Measurements from ENCODE around the gene TGFBR3L. TPM values are rescaled to one million over a fixed set of nuclear protein-coding genes. Genes with fewer than 3 reads are reported as not detected.

Gene TGFBR3L
- total and polyA plus RNA-seq, 10 of the 15 experiments (the other 5 are each of a cell fraction or from before 2014, with no cell fraction given), result 0.20 to 0.23 TPM; not detected in 8

DNA sequence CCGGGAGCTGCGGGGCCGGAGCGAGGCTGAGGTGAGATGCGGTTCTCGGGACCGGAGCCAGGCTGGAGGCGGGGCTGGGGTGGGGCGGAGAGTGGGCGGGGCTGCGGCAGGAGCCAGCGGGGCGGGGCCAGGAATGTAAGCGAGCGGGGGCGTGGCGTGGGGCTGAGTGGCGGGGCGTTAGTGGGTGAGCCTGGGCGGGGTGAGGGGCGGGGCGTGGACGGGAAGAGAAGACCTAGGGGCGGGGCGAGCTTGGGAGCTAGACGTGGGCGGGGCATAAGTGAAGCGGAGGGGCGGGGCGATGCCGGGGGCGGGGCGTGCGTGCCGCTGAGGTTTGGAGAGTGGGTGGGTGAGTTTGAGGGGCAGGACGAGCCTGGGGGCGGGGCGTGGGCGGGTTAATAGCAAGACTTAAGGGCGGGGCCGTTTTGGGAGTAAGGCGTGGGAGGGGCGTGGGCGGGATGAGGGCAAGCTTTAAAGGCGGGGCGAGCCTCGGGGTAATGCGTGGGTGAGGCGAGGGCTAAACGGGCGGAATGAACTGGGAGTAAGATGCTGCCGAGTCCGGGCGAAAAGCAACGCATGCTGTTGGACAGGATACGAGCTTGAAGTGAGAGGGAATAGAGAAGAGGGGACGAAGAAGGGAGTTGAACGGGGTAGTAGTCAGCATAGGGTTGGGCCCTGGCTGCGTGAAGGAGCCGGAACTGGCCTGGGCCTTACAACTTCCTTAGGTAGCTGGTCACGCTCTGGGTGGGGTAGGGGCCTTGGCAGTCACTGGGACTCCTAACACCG, 6.1 kb downstream of the TGFBR3L start:
- intact Hi-C loops (cut with micrococcal nuclease; ENCODE audit: unreplicated experiment) (no loop called here), in situ Hi-C loops (cut with MboI) (no loop called here)
- Histone ChIP-seq H4K20me1 (ENCODE audit: control insufficient read depth, insufficient read depth) (no peaks in the 10 kb centered on the region), H3K4me3 (peak overlapping the region; percentile 82), H3K9me3 (replicated peaks; ENCODE audit: control insufficient read depth, insufficient read depth, low read length) (no peaks in the 10 kb centered on the region; the same call in 2 of the 3 replicates), H3K4me2 (ENCODE audit: control insufficient read depth, insufficient read depth) (peak overlapping the region; percentile 96), H2AFZ (ENCODE audit: control insufficient read depth, low read depth, low read length) (peak overlapping the region; percentile 97), H3K27ac (ENCODE audit: control insufficient read depth, insufficient read depth) (peak overlapping the region; percentile 44), H3K9ac (ENCODE audit: control insufficient read depth, insufficient read depth, low read length) (peak overlapping the region; percentile 69), H3K4me1 (ENCODE audit: control insufficient read depth, insufficient read depth, low read length) (peaks cover 11% of the 10 kb centered on the region), H3K27me3 (replicated peaks in 1 of 2; ENCODE audit: control insufficient read depth in 2 of 2, insufficient read depth in 2 of 2, low read length in 1 of 2) (peaks cover 8 to 21% of the 10 kb centered on the region in 2 experiments), H3K79me2 (ENCODE audit: control insufficient read depth, insufficient read depth, low read length) (no peaks in the 10 kb centered on the region), H3K36me3 (ENCODE audit: control insufficient read depth in 2 of 2, insufficient read depth in 2 of 2, low read length in 1 of 2) (no peaks in the 10 kb centered on the region; a peak in 1 of 4 replicates)
- ATAC-seq (peak; percentile 72), FAIRE-seq (peak; percentile 57), DNase-seq (ENCODE audit: low read depth, low spot score) (peak; percentile 78)
- ChIA-PET POLR2A (interaction anchor here (0.5 to 2.9 kb wide), 9 partner anchors 9 to 821 kb away, joined by 3 to 27 read pairs (median 4); partner anchors contain the start of genes MAP2K7 and TIMM44), CTCF (interaction anchor here (0.6 to 3.9 kb wide), 11 partner anchors 12 to 352 kb away, joined by 3 to 32 read pairs (median 3); partner anchors contain the start of genes MAP2K7, TIMM44 and TRAPPC5), RAD21 (ENCODE audit: unreplicated experiment) (interaction anchor here (0.6 to 2.5 kb wide), 16 partner anchors 9 to 818 kb away, joined by 3 to 17 read pairs (median 4); partner anchors contain the start of genes MAP2K7, TIMM44 and TRAPPC5), SMC1A (ENCODE audit: uncharacterized antibody, unreplicated experiment) (interaction anchor here (1.6 to 2.5 kb wide), 2 partner anchors 17 to 23 kb away, joined by 7 to 13 read pairs; partner anchors contain the start of genes MAP2K7 and TIMM44)
- BruUV-seq (replicated peaks), result TSS peak; percentile 88
- WGBS (ENCODE audit: insufficient coverage, insufficient replicate concordance, low lambda C conversion rate, missing lambda C conversion rate), result 2% methylated on average over 21 of the region's 62 CpGs
- no peak for TF ChIP-seq TCF12 (IDR thresholded peaks at IDR 0.05; ENCODE audit: low read depth, low read length)
- TF ChIP-seq ATF7 (IDR thresholded peaks at IDR 0.05; ENCODE audit: low read depth), result peak; percentile 89
- 0 out of 2 replicates have a peak, but pooled peaks have one; percentile 17 for TF ChIP-seq SIN3A (IDR thresholded peaks at IDR 0.05; ENCODE audit: low read depth, low read length)
- TF ChIP-seq, protein P1, sequence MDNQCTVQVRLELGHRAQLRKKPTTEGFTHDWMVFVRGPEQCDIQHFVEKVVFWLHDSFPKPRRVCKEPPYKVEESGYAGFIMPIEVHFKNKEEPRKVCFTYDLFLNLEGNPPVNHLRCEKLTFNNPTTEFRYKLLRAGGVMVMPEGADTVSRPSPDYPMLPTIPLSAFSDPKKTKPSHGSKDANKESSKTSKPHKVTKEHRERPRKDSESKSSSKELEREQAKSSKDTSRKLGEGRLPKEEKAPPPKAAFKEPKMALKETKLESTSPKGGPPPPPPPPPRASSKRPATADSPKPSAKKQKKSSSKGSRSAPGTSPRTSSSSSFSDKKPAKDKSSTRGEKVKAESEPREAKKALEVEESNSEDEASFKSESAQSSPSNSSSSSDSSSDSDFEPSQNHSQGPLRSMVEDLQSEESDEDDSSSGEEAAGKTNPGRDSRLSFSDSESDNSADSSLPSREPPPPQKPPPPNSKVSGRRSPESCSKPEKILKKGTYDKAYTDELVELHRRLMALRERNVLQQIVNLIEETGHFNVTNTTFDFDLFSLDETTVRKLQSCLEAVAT (IDR thresholded peaks at IDR 0.05), result peak; percentile 52; the same call in 1 of the 2 replicates
- TF ChIP-seq, protein P2, sequence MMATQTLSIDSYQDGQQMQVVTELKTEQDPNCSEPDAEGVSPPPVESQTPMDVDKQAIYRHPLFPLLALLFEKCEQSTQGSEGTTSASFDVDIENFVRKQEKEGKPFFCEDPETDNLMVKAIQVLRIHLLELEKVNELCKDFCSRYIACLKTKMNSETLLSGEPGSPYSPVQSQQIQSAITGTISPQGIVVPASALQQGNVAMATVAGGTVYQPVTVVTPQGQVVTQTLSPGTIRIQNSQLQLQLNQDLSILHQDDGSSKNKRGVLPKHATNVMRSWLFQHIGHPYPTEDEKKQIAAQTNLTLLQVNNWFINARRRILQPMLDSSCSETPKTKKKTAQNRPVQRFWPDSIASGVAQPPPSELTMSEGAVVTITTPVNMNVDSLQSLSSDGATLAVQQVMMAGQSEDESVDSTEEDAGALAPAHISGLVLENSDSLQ (IDR thresholded peaks at IDR 0.05), result peak; percentile 53
- TF ChIP-seq, protein P3, sequence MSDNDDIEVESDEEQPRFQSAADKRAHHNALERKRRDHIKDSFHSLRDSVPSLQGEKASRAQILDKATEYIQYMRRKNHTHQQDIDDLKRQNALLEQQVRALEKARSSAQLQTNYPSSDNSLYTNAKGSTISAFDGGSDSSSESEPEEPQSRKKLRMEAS (IDR thresholded peaks at IDR 0.05; ENCODE audit: low read depth, low read length), result 0 out of 2 replicates have a peak, but pooled peaks have one; percentile 49
- peak; percentile 40; the same call in 1 of the 2 replicates for TF ChIP-seq DPF2 (IDR thresholded peaks at IDR 0.05)
- peak; percentile 10; the same call in 1 of the 2 replicates for TF ChIP-seq CREB1 (IDR thresholded peaks at IDR 0.05; ENCODE audit: low read depth)
- TF ChIP-seq NFYA (IDR thresholded peaks at IDR 0.05; ENCODE audit: borderline replicate concordance, low read depth, low read length), result no peak
- TF ChIP-seq ESRRA (IDR thresholded peaks at IDR 0.05; ENCODE audit: low read length), result no peak
- peak; percentile 34 for TF ChIP-seq SP1 (IDR thresholded peaks at IDR 0.05; ENCODE audit: low read depth, low read length)
- TF ChIP-seq SUPT20H (IDR thresholded peaks at IDR 0.05; ENCODE audit: borderline replicate concordance, control insufficient read depth, low read depth, low read length), result no peak
- no peak for TF ChIP-seq HDAC2 (IDR thresholded peaks at IDR 0.05)
- peak; percentile 92 for TF ChIP-seq NBN (IDR thresholded peaks at IDR 0.05)
- TF ChIP-seq, protein P4, sequence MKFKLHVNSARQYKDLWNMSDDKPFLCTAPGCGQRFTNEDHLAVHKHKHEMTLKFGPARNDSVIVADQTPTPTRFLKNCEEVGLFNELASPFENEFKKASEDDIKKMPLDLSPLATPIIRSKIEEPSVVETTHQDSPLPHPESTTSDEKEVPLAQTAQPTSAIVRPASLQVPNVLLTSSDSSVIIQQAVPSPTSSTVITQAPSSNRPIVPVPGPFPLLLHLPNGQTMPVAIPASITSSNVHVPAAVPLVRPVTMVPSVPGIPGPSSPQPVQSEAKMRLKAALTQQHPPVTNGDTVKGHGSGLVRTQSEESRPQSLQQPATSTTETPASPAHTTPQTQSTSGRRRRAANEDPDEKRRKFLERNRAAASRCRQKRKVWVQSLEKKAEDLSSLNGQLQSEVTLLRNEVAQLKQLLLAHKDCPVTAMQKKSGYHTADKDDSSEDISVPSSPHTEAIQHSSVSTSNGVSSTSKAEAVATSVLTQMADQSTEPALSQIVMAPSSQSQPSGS (IDR thresholded peaks at IDR 0.05; ENCODE audit: low read length), result no peak
- peak; percentile 93; the same call in 1 of the 2 replicates for TF ChIP-seq HDGF (IDR thresholded peaks at IDR 0.05)
- TF ChIP-seq, protein P5, sequence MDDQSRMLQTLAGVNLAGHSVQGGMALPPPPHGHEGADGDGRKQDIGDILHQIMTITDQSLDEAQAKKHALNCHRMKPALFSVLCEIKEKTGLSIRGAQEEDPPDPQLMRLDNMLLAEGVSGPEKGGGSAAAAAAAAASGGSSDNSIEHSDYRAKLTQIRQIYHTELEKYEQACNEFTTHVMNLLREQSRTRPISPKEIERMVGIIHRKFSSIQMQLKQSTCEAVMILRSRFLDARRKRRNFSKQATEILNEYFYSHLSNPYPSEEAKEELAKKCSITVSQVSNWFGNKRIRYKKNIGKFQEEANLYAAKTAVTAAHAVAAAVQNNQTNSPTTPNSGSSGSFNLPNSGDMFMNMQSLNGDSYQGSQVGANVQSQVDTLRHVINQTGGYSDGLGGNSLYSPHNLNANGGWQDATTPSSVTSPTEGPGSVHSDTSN (IDR thresholded peaks at IDR 0.05; ENCODE audit: insufficient replicate concordance, low read depth, low read length), result peak; percentile 76

Data from GM12878 (cell line).